ENCODE results near the gene DIP2A. TPM values are rescaled to one million over a fixed set of nuclear protein-coding genes. Genes with fewer than 3 reads are reported as not detected.

Gene DIP2A
- total and polyA plus RNA-seq, 2 of the 8 experiments (the other 6 are each of a cell fraction or from before 2014, with no cell fraction given): 16.0 to 27.1 TPM

- no peak overlapping the region for H2AFZ ChIP-seq (ENCODE audit: low read length)
- H3K23me2 ChIP-seq (ENCODE audit: low read depth, low read length): no peaks in the 10 kb centered on the region
- FAIRE-seq (no peak), DNase-seq (ENCODE audit: low read depth in 1 of 2, low spot score in 2 of 2) (no peak)
- no peak overlapping the region for H2BK5ac ChIP-seq (ENCODE audit: low read depth, low read length)
- H2BK15ac ChIP-seq (ENCODE audit: low read length): no peak overlapping the region
- H4K5ac ChIP-seq (ENCODE audit: insufficient read length, low read depth, low read length): no peak overlapping the region
- no peak overlapping the region for H2BK12ac ChIP-seq (ENCODE audit: low read depth, low read length)
- H4K20me1 ChIP-seq (replicated peaks in 1 of 2; ENCODE audit: control insufficient read depth in 1 of 2, insufficient read depth in 2 of 2, low read length in 2 of 2): peaks cover 0 to 2% of the 10 kb centered on the region in 2 experiments
- H3K9me3 ChIP-seq (ENCODE audit: insufficient read depth in 2 of 2, low read depth in 1 of 2, low read length in 1 of 2): no peaks in the 10 kb centered on the region
- no peak overlapping the region for H3K14ac ChIP-seq (ENCODE audit: insufficient read length)
- TF ChIP-seq TCF12 (IDR thresholded peaks at IDR 0.05; ENCODE audit: low read depth, low read length) (no peak), NRF1 (IDR thresholded peaks at IDR 0.05; ENCODE audit: low read depth, low read length) (no peak), GABPA (IDR thresholded peaks at IDR 0.05; ENCODE audit: borderline replicate concordance, insufficient read depth, low read length) (no peak), CBX5 (IDR thresholded peaks at IDR 0.05; ENCODE audit: low read depth, low read length) (no peak), SP2 (IDR thresholded peaks at IDR 0.05; ENCODE audit: low read length) (no peak), ZNF274 (IDR thresholded peaks at IDR 0.05; ENCODE audit: borderline replicate concordance, extremely low read depth, low read length) (no peak), RNF2 (IDR thresholded peaks at IDR 0.05; ENCODE audit: borderline replicate concordance, low read depth, low read length, missing control alignments, poor library complexity, severe bottlenecking) (no peak), USF2 (IDR thresholded peaks at IDR 0.05; ENCODE audit: low read length) (no peak), SIN3A (conservative IDR thresholded peaks at IDR 0.05 in 1 of 2, IDR thresholded peaks at IDR 0.05 in 1 of 2; ENCODE audit: low read depth in 1 of 2, low read length in 2 of 2) (no peak), GTF2F1 (IDR thresholded peaks at IDR 0.05; ENCODE audit: borderline replicate concordance, low read depth, low read length) (no peak)
- no peak overlapping the region for H3K56ac ChIP-seq (replicated peaks; ENCODE audit: insufficient read length, low read depth, low read length)
- 89% methylated on average over 7 of the region's 7 CpGs; no CpG with 5 or more reads in 1 of the 2 experiments for WGBS, 2 experiments (ENCODE audit: extremely low coverage in 1 of 2, insufficient coverage in 1 of 2, insufficient read length in 1 of 2, insufficient replicate concordance in 2 of 2, low coverage in 1 of 2, low lambda C conversion rate in 2 of 2, missing lambda C conversion rate in 1 of 2)
- H3K79me1 ChIP-seq (ENCODE audit: low read depth, low read length): no peaks in the 10 kb centered on the region; the same call in 1 of the 2 replicates
- H2BK120ac ChIP-seq (replicated peaks; ENCODE audit: low read depth, low read length): no peak overlapping the region
- H3K4me3 ChIP-seq (ENCODE audit: extremely low read depth in 1 of 4, insufficient read depth in 2 of 4, low read depth in 3 of 4, low read length in 4 of 4): no peak overlapping the region
- H2BK20ac ChIP-seq (ENCODE audit: low read length): no peak overlapping the region
- no peaks in the 10 kb centered on the region for H3K4me1 ChIP-seq (replicated peaks in 1 of 4; ENCODE audit: control insufficient read depth in 3 of 4, insufficient read depth in 4 of 4, low read length in 3 of 4)
- ChIA-PET POLR2A (ENCODE audit: partially characterized antibody) (no interaction called here), CTCF (ENCODE audit: partially characterized antibody) (interaction anchor here (0.6 kb wide), 1 partner anchor 53 kb away, joined by 3 read pairs; no protein-coding TSS in a partner anchor)
- no peak overlapping the region for H4K91ac ChIP-seq (replicated peaks; ENCODE audit: insufficient read length, low read length)
- no peak overlapping the region for H4K8ac ChIP-seq (ENCODE audit: extremely low read depth, insufficient read depth, low read length)
- H2AK5ac ChIP-seq (ENCODE audit: low read depth, low read length): no peak overlapping the region
- peaks cover 0 to 4% of the 10 kb centered on the region in 2 experiments; a peak in 1 of 4 replicates for H3K79me2 ChIP-seq (ENCODE audit: control insufficient read depth in 1 of 2, insufficient read depth in 2 of 2, low read length in 2 of 2)
- no peak overlapping the region for H3K4me2 ChIP-seq (ENCODE audit: insufficient read depth in 1 of 2, low read depth in 2 of 2, low read length in 2 of 2)
- H3K18ac ChIP-seq (ENCODE audit: extremely low read depth, low read length): no peak overlapping the region
- H3K9ac ChIP-seq (replicated peaks in 1 of 4; ENCODE audit: extremely low read depth in 1 of 4, low read depth in 3 of 4, low read length in 3 of 4): no peak overlapping the region
- no peak overlapping the region for H3K4ac ChIP-seq (replicated peaks; ENCODE audit: insufficient read length, low read depth, low read length)
- H3K36me3 ChIP-seq (ENCODE audit: control insufficient read depth in 2 of 4, insufficient read depth in 4 of 4, low read length in 3 of 4): no peaks in the 10 kb centered on the region; a peak in 1 of 8 replicates
- no peaks in the 10 kb centered on the region for H3K27me3 ChIP-seq (replicated peaks in 1 of 4; ENCODE audit: control insufficient read depth in 3 of 4, extremely low read depth in 1 of 4, insufficient read depth in 3 of 4, low read length in 3 of 4)
- H3K27ac ChIP-seq (ENCODE audit: low read depth, low read length): no peak overlapping the region
- no peak overlapping the region for H3K23ac ChIP-seq (ENCODE audit: insufficient read length)
Measured at GRCh38 chr21:46477765-46478164, 19.1 kb downstream of the DIP2A start.
